SK-N-SH (cell line): Measurements from ENCODE around the gene MCF2L2.

ENCODE experiments used
- CTCF ChIP-seq: fragments of 200-600 bp; sonication (generic); IDR thresholded peaks from 2 replicates; pipeline ENCODE4 v1.6.1; 2017; ENCODE audit warnings: antibody characterized with exemption, mild to moderate bottlenecking, moderate library complexity
- EP300 ChIP-seq, 2 experiments: IDR thresholded peaks; 2 replicates each; pipeline versions ENCODE4 v1.4.0 to v1.6.1; 2012; ENCODE audit warnings: borderline replicate concordance in 1 of 2, low read depth in 1 of 2, low read length in 1 of 2
- MAX ChIP-seq: IDR thresholded peaks from 2 replicates; pipeline ENCODE4 v1.4.0; 2012; ENCODE audit warnings: low read depth
- POLR2AphosphoS5 ChIP-seq: IDR thresholded peaks from 2 replicates; pipeline ENCODE4 v1.6.1; 2012; ENCODE audit warnings: low read depth, low read length
- RCOR1 ChIP-seq: fragments of 150-350 bp; IDR thresholded peaks from 2 replicates; pipeline ENCODE4 v1.6.1; 2017; ENCODE audit warnings: antibody characterized with exemption, low read length
- TF ChIP-seq, protein P1 (sequence below): IDR thresholded peaks from 2 replicates; pipeline ENCODE4; 2012
- TF ChIP-seq, protein P2 (sequence below): IDR thresholded peaks from 2 replicates; pipeline ENCODE4 v1.6.1; 2012; ENCODE audit warnings: mild to moderate bottlenecking, low read depth, low read length, moderate library complexity
- TF ChIP-seq, protein P3 (sequence below): IDR thresholded peaks from 2 replicates; pipeline ENCODE4 v1.4.0; 2012; ENCODE audit warnings: low read depth, borderline replicate concordance

GRCh38 chr3:183448369-183449128, 20.1 kb upstream of the MCF2L2 start:
- TF ChIP-seq EP300 (IDR thresholded peaks at IDR 0.05; ENCODE audit: borderline replicate concordance in 1 of 2, low read depth in 1 of 2, low read length in 1 of 2) (no peak), CTCF (no peak), MAX (no peak), RCOR1 (no peak), POLR2AphosphoS5 (no peak)
- TF ChIP-seq, protein P1, sequence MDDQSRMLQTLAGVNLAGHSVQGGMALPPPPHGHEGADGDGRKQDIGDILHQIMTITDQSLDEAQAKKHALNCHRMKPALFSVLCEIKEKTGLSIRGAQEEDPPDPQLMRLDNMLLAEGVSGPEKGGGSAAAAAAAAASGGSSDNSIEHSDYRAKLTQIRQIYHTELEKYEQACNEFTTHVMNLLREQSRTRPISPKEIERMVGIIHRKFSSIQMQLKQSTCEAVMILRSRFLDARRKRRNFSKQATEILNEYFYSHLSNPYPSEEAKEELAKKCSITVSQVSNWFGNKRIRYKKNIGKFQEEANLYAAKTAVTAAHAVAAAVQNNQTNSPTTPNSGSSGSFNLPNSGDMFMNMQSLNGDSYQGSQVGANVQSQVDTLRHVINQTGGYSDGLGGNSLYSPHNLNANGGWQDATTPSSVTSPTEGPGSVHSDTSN, result no peak
- TF ChIP-seq, protein P2, sequence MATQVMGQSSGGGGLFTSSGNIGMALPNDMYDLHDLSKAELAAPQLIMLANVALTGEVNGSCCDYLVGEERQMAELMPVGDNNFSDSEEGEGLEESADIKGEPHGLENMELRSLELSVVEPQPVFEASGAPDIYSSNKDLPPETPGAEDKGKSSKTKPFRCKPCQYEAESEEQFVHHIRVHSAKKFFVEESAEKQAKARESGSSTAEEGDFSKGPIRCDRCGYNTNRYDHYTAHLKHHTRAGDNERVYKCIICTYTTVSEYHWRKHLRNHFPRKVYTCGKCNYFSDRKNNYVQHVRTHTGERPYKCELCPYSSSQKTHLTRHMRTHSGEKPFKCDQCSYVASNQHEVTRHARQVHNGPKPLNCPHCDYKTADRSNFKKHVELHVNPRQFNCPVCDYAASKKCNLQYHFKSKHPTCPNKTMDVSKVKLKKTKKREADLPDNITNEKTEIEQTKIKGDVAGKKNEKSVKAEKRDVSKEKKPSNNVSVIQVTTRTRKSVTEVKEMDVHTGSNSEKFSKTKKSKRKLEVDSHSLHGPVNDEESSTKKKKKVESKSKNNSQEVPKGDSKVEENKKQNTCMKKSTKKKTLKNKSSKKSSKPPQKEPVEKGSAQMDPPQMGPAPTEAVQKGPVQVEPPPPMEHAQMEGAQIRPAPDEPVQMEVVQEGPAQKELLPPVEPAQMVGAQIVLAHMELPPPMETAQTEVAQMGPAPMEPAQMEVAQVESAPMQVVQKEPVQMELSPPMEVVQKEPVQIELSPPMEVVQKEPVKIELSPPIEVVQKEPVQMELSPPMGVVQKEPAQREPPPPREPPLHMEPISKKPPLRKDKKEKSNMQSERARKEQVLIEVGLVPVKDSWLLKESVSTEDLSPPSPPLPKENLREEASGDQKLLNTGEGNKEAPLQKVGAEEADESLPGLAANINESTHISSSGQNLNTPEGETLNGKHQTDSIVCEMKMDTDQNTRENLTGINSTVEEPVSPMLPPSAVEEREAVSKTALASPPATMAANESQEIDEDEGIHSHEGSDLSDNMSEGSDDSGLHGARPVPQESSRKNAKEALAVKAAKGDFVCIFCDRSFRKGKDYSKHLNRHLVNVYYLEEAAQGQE, result no peak
- TF ChIP-seq, protein P3, sequence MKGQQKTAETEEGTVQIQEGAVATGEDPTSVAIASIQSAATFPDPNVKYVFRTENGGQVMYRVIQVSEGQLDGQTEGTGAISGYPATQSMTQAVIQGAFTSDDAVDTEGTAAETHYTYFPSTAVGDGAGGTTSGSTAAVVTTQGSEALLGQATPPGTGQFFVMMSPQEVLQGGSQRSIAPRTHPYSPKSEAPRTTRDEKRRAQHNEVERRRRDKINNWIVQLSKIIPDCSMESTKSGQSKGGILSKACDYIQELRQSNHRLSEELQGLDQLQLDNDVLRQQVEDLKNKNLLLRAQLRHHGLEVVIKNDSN, result no peak
